Parathyroid adenoma (tissue), 2 donors: ENCODE measurements around the gene ADAMTS5.
A peak's percentile ranks its signal among the peaks of the same experiment; 100 is the strongest.

ENCODE experiments used
- H2AFZ ChIP-seq: fragments of 300-600 bp; sonication (generic); one replicate; pipeline ENCODE4 v1.7.0; 2017; ENCODE audit warnings: antibody characterized with exemption, mild to moderate bottlenecking
- H3K27ac ChIP-seq: fragments of 300-600 bp; sonication (generic); one replicate; pipeline ENCODE4 v1.7.0; 2017
- H3K27me3 ChIP-seq: fragments of 300-600 bp; sonication (generic); one replicate; pipeline ENCODE4 v1.7.0; 2017; ENCODE audit warnings: low read length; ENCODE audit not compliant: control insufficient read depth, insufficient read depth
- H3K36me3 ChIP-seq: fragments of 300-600 bp; sonication (generic); one replicate; pipeline ENCODE4 v1.7.0; 2017; ENCODE audit warnings: low read length; ENCODE audit not compliant: control insufficient read depth, insufficient read depth
- H3K4me1 ChIP-seq: fragments of 300-600 bp; sonication (generic); one replicate; pipeline ENCODE4 v1.7.0; 2017; ENCODE audit warnings: control low read depth
- H3K4me2 ChIP-seq: fragments of 300-600 bp; sonication (generic); one replicate; pipeline ENCODE4 v1.7.0; 2017; ENCODE audit warnings: low read length
- H3K4me3 ChIP-seq: fragments of 300-600 bp; sonication (generic); one replicate; pipeline ENCODE4 v1.7.0; 2017; ENCODE audit warnings: low read depth, low read length
- H3K79me2 ChIP-seq: fragments of 300-600 bp; sonication (generic); one replicate; pipeline ENCODE4 v1.7.0; 2017; ENCODE audit warnings: control low read depth
- H3K9ac ChIP-seq: fragments of 300-600 bp; sonication (generic); one replicate; pipeline ENCODE4 v1.7.0; 2017; ENCODE audit warnings: mild to moderate bottlenecking
- H3K9me3 ChIP-seq: fragments of 300-600 bp; sonication (generic); one replicate; pipeline ENCODE4 v1.7.0; 2017; ENCODE audit warnings: low read length; ENCODE audit not compliant: control insufficient read depth
- TF ChIP-seq, protein P1 (sequence below): fragments of 300-600 bp; sonication (generic); IDR thresholded peaks from one replicate; pipeline ENCODE4 v1.7.0; 2017; ENCODE audit warnings: antibody characterized with exemption, mild to moderate bottlenecking
- donor health status: primary hyperparathyroidism.

The ADAMTS5 gene

DNA sequence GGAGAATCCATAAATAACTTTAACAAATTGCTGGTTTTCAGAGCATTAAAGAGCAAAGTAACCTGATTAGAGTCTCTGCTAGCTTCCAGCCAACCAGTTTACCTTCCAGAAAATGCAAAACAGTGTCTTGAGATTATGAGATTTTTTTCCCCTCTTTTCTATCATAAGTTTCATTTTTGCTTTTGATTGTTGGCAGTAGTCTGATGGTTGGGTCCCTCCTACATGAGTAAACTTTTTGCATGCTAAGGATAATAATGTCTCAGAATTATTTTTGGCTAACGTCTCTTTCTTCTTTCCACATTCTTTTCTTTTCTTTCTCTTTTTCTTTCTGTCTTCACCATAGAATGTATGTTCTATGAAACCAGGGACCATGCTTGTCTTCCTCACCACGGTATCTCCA lies 6.3 kb upstream of the ADAMTS5 start:
- Histone ChIP-seq H3K36me3 (no peaks in the 10 kb centered on the region), H3K27me3 (no peaks in the 10 kb centered on the region), H2AFZ (no peak overlapping the region), H3K27ac (no peak overlapping the region), H3K4me3 (no peak overlapping the region), H3K9ac (no peak overlapping the region), H3K9me3 (no peaks in the 10 kb centered on the region), H3K79me2 (no peaks in the 10 kb centered on the region), H3K4me2 (no peak overlapping the region), H3K4me1 (no peaks in the 10 kb centered on the region)
- TF ChIP-seq, protein P1, sequence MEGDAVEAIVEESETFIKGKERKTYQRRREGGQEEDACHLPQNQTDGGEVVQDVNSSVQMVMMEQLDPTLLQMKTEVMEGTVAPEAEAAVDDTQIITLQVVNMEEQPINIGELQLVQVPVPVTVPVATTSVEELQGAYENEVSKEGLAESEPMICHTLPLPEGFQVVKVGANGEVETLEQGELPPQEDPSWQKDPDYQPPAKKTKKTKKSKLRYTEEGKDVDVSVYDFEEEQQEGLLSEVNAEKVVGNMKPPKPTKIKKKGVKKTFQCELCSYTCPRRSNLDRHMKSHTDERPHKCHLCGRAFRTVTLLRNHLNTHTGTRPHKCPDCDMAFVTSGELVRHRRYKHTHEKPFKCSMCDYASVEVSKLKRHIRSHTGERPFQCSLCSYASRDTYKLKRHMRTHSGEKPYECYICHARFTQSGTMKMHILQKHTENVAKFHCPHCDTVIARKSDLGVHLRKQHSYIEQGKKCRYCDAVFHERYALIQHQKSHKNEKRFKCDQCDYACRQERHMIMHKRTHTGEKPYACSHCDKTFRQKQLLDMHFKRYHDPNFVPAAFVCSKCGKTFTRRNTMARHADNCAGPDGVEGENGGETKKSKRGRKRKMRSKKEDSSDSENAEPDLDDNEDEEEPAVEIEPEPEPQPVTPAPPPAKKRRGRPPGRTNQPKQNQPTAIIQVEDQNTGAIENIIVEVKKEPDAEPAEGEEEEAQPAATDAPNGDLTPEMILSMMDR = no peak

DNA sequence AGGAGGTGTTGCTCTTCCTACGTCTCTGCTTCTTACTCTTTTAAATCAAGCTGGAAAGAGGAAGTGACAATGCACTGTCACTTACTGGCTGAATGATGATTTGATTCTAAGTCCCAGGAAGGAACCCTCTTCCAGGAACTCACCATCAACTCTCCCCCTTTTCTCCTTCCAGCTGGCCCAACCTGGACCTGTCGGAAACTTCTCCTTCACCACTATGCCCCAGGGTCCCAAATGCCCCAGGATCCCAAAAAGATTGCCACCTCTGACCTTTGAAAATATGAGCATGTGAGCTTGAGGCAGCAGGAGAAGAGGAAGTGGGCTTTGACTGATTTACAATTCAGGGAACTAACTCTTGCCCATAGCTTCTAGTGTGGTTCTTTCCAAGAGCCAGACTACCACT lies 5.3 kb upstream of the ADAMTS5 start:
- H3K4me2 ChIP-seq = no peak overlapping the region
- no peak overlapping the region for H2AFZ ChIP-seq
- TF ChIP-seq, protein P1 = no peak
- no peaks in the 10 kb centered on the region for H3K4me1 ChIP-seq
- H3K27me3 ChIP-seq = no peaks in the 10 kb centered on the region
- H3K4me3 ChIP-seq = no peak overlapping the region
- no peaks in the 10 kb centered on the region for H3K9me3 ChIP-seq
- no peak overlapping the region for H3K9ac ChIP-seq
- no peak overlapping the region for H3K27ac ChIP-seq
- H3K36me3 ChIP-seq = no peaks in the 10 kb centered on the region
- H3K79me2 ChIP-seq = no peaks in the 10 kb centered on the region

DNA sequence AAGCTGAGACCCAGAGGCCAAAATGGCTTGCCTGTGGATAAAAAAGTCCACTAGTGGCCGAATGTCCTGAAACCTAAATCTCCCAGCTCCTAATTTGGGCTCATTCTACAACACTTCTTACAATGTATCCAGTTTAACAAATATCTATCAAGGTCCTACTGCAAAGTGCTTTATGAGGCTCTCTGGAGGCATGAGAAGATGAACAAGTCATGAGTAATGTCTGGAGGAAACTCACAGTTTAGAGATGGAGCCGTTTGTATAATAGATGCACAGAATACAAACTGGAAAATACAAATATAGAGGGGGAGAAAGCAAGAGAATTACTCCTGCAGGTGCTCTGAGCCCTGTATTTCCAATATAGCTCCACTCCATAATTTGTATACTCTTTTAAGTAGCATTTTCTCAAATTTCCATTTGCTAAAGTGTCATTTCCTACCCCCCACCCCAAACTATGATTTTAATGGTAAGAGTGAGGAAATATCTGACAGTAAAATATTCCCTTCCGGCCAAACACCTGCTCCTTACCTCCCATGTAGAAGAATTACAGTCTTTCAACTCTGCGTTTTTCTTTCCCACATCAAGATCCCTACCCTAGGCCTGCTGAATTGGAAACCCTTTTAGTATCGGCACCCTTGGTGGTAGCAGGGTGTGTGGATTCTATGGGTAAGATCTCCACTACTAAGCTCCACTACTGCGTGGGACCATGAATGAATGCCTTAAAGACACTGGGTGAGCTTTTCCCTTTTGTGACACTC lies 3.3 kb upstream of the ADAMTS5 start:
- Histone ChIP-seq H3K9ac (no peak overlapping the region), H3K4me3 (no peak overlapping the region), H3K27me3 (no peaks in the 10 kb centered on the region), H3K79me2 (no peaks in the 10 kb centered on the region), H3K4me2 (no peak overlapping the region), H3K27ac (no peak overlapping the region), H3K36me3 (no peaks in the 10 kb centered on the region), H2AFZ (no peak overlapping the region), H3K9me3 (no peaks in the 10 kb centered on the region), H3K4me1 (no peaks in the 10 kb centered on the region)
- TF ChIP-seq, protein P1 = no peak

DNA sequence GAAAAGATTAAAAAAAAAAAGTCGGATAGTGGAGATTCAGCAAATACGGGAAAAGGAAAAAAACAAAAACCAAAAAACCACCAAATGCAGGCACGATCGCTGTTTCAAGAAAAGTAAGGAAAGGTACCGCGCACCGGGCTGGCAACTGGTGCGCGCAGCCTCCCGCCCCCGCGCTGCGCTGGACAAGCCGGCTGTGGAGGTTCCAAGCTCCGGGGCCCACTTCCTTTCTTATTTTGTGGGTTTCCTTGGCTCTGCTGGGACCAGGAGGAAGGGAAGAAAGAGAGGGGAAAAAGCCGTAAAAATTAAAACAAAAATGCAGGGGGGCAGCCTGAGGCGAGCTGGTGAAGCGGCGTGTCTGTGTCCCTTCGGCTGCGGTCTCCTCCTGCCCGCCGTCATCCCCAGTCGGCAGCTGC lies 233 bp downstream of the ADAMTS5 start:
- no peak overlapping the region for H3K27ac ChIP-seq
- no peaks in the 10 kb centered on the region for H3K27me3 ChIP-seq
- no peaks in the 10 kb centered on the region for H3K4me1 ChIP-seq
- H3K9ac ChIP-seq = no peak overlapping the region
- H3K4me2 ChIP-seq = peak overlapping the region; percentile 74
- TF ChIP-seq, protein P1 = no peak
- H3K9me3 ChIP-seq = no peaks in the 10 kb centered on the region
- peak overlapping the region; percentile 68 for H3K4me3 ChIP-seq
- no peaks in the 10 kb centered on the region for H3K36me3 ChIP-seq
- peak overlapping the region; percentile 38 for H2AFZ ChIP-seq
- H3K79me2 ChIP-seq = no peaks in the 10 kb centered on the region
